ENCODE measurements around the gene CAMTA1.

GRCh38 chr1:7761103-7761502, 975.8 kb downstream of the CAMTA1 start:
- TF ChIP-seq CTCF (IDR thresholded peaks at IDR 0.05) (no peak), EZH2 (IDR thresholded peaks at IDR 0.05) (no peak), EZH2phosphoT487 (IDR thresholded peaks at IDR 0.05) (no peak)

Data from neural progenitor cell (in vitro differentiated cells).